GM12872 (cell line): Measurements from ENCODE around the gene THSD4.

ENCODE experiments used
- CTCF ChIP-seq: IDR thresholded peaks from 3 replicates; pipeline ENCODE4 v1.5.1; 2011; ENCODE audit warnings: low read depth, mild to moderate bottlenecking, low read length, moderate library complexity; ENCODE audit not compliant: insufficient read depth

Gene THSD4

GRCh38 chr15:71825021-71825730 is 709.9 kb downstream of the THSD4 start:
- no peak for TF ChIP-seq CTCF

DNA sequence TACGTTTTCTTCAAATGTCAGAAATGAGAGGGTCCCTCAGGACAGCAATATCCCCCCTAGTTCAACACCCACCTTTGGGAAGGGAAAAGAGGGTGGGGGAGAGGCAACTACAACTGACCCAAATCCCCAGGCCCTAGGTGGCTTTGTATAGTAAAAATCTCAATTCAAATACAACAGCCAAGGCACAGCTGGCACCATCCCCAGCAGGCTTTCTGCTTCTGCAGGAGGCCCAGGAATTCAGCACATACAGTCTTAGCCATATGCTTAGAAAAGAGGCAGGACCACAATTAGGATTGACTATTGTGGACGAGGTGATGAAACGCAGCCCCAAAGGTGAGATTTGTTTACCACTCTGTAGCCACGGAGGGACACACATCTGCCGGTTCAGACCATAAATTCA is 710.9 kb downstream of the THSD4 start:
- no peak for TF ChIP-seq CTCF

DNA sequence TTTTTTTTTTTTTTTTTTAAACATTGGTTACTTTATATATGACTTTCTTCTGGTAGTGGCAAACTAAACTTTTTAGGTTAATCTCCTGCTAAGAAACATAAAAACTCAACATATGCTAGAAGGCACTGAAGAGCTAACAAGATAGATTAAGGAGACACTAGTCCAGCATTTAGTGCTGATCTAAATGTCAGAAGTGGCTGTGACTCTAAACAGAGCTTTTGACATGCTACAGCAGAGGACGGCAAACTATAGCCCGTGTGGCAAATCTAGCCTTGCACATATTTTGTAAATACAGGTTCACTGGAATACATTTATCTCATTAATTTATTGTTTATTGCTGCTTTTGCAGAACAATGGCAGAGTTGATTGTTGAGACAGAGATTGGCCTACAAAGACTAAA is 715.7 kb downstream of the THSD4 start:
- no peak for TF ChIP-seq CTCF
